A673 (cell line): Measurements from ENCODE around the gene PARD3. TPM values are rescaled to one million over a fixed set of nuclear protein-coding genes. Genes with fewer than 3 reads are reported as not detected.

Experiments
- BruUV-seq: library from RNA; stranded (reverse); fragments of 400-500 nt; replicated peaks from 2 replicates; lab custom pipeline; 2021; lab: Mats Ljungman, UMichigan
- CTCF ChIA-PET: fragments of 300-600 bp; sonication (Branson Sonifier 250); formaldehyde crosslinking; loops from one replicate; lab custom pipeline; 2022; ENCODE audit warnings: antibody characterized with exemption; lab: Charles Lee
- POLR2A ChIA-PET: fragments of 300-600 bp; sonication (Branson Sonifier 250); formaldehyde crosslinking; loops from one replicate; lab custom pipeline; 2022; ENCODE audit warnings: antibody characterized with exemption; ENCODE audit not compliant: low non-redundant PET; lab: Charles Lee
- DNase-seq: peaks from one replicate; pipeline ENCODE4 v3.0.0-alpha.2; 2015; ENCODE audit warnings: low spot score
- H3K27ac ChIP-seq: fragments of 200-600 bp; sonication (generic); 2 replicates; pipeline ENCODE4 v1.5.1; 2016; ENCODE audit warnings: mixed run types, low read depth, mild to moderate bottlenecking, mixed read lengths, antibody characterized with exemption, low read length; ENCODE audit not compliant: poor library complexity, severe bottlenecking
- H3K27me3 ChIP-seq: fragments of 200-600 bp; sonication (generic); replicated peaks from 2 replicates; pipeline ENCODE4 v1.6.1; 2017; ENCODE audit warnings: mixed run types, low read depth, mild to moderate bottlenecking, mixed read lengths, antibody characterized with exemption, low read length; ENCODE audit not compliant: insufficient read depth, poor library complexity
- H3K36me3 ChIP-seq: fragments of 200-600 bp; sonication (generic); 2 replicates; pipeline ENCODE4 v1.6.1; 2016; ENCODE audit warnings: mixed run types, mild to moderate bottlenecking, mixed read lengths, antibody characterized with exemption, low read length; ENCODE audit not compliant: insufficient read depth, poor library complexity, severe bottlenecking
- H3K4me1 ChIP-seq: fragments of 200-600 bp; sonication (generic); 2 replicates; pipeline ENCODE4 v1.6.1; 2017; ENCODE audit warnings: mixed run types, mild to moderate bottlenecking, mixed read lengths, antibody characterized with exemption, low read length; ENCODE audit not compliant: insufficient read depth, poor library complexity, severe bottlenecking
- H3K4me3 ChIP-seq: fragments of 200-600 bp; sonication (generic); 2 replicates; pipeline ENCODE4 v1.5.1; 2016; ENCODE audit warnings: low read depth, mixed run types, mild to moderate bottlenecking, mixed read lengths, low read length; ENCODE audit not compliant: poor library complexity, severe bottlenecking
- H3K9me3 ChIP-seq: fragments of 200-600 bp; sonication (generic); 2 replicates; pipeline ENCODE4 v1.6.1; 2016; ENCODE audit warnings: mixed run types, low read depth, mild to moderate bottlenecking, mixed read lengths, antibody characterized with exemption, low read length; ENCODE audit not compliant: poor library complexity, severe bottlenecking
- EZH2 ChIP-seq: fragments of 200-600 bp; sonication (generic); IDR thresholded peaks from 2 replicates; pipeline ENCODE4 v1.6.1; 2017; ENCODE audit warnings: borderline replicate concordance, low read depth, mild to moderate bottlenecking, mixed read lengths, antibody characterized with exemption, low read length; ENCODE audit not compliant: poor library complexity, severe bottlenecking
- intact Hi-C: fragments of 100-400 bp; cut with micrococcal nuclease; formaldehyde crosslinking; loops from one replicate; pipeline ENCODE4 v1.10.0; 2022; ENCODE audit not compliant: unreplicated experiment
- total RNA-seq: library from RNA; stranded (reverse); gene quantifications from 2 replicates; pipeline ENCODE4 v1.2.3, GENCODE V29; 2021
- TF ChIP-seq, protein P1 (sequence below): fragments of 300-800, 200-600 bp; sonication (generic); conservative IDR thresholded peaks from 2 replicates; pipeline ENCODE4 v1.5.1; 2017; ENCODE audit warnings: low read depth, mild to moderate bottlenecking, antibody characterized with exemption, low read length, moderate library complexity, mixed read lengths

Gene PARD3
- total RNA-seq, 1 experiment from 2014 or later = 28.0 TPM

DNA sequence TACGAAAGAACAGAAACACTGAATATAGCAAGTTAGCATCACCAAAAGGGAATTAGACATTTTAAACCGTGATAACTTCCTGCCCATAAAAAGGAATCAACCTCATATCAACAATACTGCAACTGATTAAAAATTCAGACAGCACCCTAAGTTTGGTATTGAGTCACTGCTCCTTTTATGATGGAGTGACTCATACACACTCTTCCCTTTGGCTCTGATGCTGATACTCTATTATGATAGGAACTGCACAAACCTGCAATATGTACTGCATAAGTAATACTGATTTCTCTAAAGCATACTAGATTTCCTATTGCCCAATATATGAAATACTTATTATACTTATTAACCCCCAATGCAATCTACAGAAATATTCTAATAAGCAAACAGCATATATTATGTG is 118.7 kb downstream of the PARD3 start:
- Histone ChIP-seq H3K4me3 (no peak overlapping the region), H3K27ac (no peak overlapping the region), H3K27me3 (no peaks in the 10 kb centered on the region), H3K36me3 (no peaks in the 10 kb centered on the region), H3K4me1 (no peaks in the 10 kb centered on the region), H3K9me3 (no peaks in the 10 kb centered on the region)
- intact Hi-C loops = no loop called here
- peak; percentile 58 for DNase-seq
- BruUV-seq = no TSS peak
- no peak for TF ChIP-seq EZH2
- TF ChIP-seq, protein P1, sequence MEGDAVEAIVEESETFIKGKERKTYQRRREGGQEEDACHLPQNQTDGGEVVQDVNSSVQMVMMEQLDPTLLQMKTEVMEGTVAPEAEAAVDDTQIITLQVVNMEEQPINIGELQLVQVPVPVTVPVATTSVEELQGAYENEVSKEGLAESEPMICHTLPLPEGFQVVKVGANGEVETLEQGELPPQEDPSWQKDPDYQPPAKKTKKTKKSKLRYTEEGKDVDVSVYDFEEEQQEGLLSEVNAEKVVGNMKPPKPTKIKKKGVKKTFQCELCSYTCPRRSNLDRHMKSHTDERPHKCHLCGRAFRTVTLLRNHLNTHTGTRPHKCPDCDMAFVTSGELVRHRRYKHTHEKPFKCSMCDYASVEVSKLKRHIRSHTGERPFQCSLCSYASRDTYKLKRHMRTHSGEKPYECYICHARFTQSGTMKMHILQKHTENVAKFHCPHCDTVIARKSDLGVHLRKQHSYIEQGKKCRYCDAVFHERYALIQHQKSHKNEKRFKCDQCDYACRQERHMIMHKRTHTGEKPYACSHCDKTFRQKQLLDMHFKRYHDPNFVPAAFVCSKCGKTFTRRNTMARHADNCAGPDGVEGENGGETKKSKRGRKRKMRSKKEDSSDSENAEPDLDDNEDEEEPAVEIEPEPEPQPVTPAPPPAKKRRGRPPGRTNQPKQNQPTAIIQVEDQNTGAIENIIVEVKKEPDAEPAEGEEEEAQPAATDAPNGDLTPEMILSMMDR = no peak
- ChIA-PET CTCF (no interaction called here), POLR2A (no interaction called here)

DNA sequence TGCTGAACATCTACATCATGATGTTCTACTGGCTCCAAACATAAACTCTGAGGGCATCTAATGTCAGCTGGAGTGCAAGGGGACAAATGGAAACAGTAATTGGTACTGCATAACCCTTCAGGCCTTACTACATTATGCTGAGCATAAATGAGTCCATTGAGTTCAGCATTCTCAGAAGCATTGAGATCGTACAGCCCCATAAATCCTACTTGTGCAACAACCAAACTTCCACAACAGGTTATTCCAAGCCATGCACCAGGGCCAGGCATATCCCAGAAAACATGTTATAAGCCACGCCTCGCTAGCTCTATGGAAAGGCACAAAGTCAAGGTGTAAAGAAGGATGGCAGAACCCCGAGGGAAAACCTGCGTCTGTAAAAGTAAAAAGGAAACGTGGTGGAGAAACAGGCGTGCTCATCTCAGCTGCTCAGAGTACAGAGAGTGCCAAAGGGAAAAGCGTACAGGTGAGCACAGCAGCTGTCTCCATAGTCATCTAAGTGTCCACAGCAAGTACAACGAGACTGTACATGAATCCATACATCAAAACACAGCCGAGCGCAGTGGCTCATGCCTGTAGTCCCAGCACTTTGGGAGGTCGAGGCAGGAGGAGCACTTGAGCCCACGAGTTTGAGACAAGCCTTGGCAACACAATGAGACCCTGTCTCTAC is 124.6 kb downstream of the PARD3 start:
- CTCF ChIA-PET = no interaction called here

DNA sequence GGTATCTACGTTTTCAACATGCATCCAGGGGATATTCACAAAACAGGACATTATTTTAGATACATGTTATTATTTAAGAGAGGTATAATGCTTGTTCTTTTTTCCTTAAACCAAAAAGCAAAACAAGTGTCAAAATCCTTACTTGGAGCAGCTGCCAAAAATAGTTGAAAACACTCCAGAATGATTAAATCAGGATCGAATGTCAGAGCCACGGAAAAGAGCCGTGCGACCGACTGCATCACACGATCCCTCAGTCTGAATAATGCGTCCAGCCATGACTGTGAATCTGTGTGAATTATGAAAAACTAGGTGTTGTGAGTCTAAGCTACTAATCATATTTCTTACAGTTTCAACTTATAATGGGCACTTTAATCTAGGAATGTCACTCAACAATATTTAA is 126.0 kb downstream of the PARD3 start:
- Histone ChIP-seq H3K27me3 (no peaks in the 10 kb centered on the region), H3K36me3 (no peaks in the 10 kb centered on the region), H3K4me1 (peaks cover 12% of the 10 kb centered on the region), H3K9me3 (no peaks in the 10 kb centered on the region), H3K27ac (no peak overlapping the region), H3K4me3 (no peak overlapping the region)
- CTCF ChIA-PET = no interaction called here
- no TSS peak for BruUV-seq
- POLR2A ChIA-PET = no interaction called here
- intact Hi-C loops = no loop called here
- TF ChIP-seq EZH2 = no peak
- TF ChIP-seq, protein P1 = no peak
- peak; percentile 68 for DNase-seq

More for the DNA sequence above, 124.6 kb downstream of the PARD3 start:
- no peak overlapping the region for H3K27ac ChIP-seq
- H3K27me3 ChIP-seq = no peaks in the 10 kb centered on the region
- H3K4me3 ChIP-seq = no peak overlapping the region
- no peak for DNase-seq
- POLR2A ChIA-PET = no interaction called here
- no peaks in the 10 kb centered on the region for H3K36me3 ChIP-seq
- intact Hi-C loops = no loop called here
- TF ChIP-seq, protein P1 = no peak
- TF ChIP-seq EZH2 = no peak
- no peaks in the 10 kb centered on the region for H3K9me3 ChIP-seq
- BruUV-seq = no TSS peak
- peaks cover 12% of the 10 kb centered on the region for H3K4me1 ChIP-seq
